Astrocyte of the spinal cord (primary cell): ENCODE data around the gene ABHD14A.

ENCODE experiments used
- DNase-seq: peaks from one replicate; pipeline ENCODE4 v3.0.0; 2011; ENCODE audit warnings: low read depth, low spot score
- H3K4me3 ChIP-seq: 2 replicates; pipeline ENCODE4 v1.5.1; 2011; ENCODE audit warnings: low read depth, mild to moderate bottlenecking, low read length, moderate library complexity
- in situ Hi-C: cut with HindIII; loops from 2 replicates; pipeline ENCODE4 v1.10.0; 2017; ENCODE audit warnings: low sequenced_read_pairs
- TF ChIP-seq, protein P1 (sequence below): IDR thresholded peaks from 2 replicates; pipeline ENCODE4 v1.5.1; 2012; ENCODE audit warnings: low read depth, mild to moderate bottlenecking, low read length, inconsistent platforms

Gene ABHD14A

DNA sequence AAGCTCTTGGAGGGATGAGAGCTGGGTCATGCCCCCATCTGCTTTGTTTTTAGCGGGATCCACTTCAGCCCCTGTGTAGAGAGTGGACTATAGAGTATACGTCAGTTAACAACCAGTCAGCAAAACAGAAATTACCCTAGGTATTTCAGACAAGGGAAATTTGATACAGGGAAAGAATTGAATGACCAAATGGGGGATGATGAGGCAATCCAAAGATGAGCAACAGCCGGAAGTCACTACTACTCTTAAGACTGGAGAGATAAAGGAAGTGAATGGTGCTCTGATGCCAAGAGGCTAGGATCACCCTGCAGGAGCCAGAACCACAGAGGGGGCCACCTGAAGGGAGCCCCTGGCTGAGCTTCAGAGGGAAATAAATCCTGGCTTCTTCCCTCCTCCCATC, 21.4 kb upstream of the ABHD14A start:
- in situ Hi-C loops: no loop called here
- DNase-seq: peak; percentile 62
- TF ChIP-seq, protein P1, sequence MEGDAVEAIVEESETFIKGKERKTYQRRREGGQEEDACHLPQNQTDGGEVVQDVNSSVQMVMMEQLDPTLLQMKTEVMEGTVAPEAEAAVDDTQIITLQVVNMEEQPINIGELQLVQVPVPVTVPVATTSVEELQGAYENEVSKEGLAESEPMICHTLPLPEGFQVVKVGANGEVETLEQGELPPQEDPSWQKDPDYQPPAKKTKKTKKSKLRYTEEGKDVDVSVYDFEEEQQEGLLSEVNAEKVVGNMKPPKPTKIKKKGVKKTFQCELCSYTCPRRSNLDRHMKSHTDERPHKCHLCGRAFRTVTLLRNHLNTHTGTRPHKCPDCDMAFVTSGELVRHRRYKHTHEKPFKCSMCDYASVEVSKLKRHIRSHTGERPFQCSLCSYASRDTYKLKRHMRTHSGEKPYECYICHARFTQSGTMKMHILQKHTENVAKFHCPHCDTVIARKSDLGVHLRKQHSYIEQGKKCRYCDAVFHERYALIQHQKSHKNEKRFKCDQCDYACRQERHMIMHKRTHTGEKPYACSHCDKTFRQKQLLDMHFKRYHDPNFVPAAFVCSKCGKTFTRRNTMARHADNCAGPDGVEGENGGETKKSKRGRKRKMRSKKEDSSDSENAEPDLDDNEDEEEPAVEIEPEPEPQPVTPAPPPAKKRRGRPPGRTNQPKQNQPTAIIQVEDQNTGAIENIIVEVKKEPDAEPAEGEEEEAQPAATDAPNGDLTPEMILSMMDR: no peak
- no peak overlapping the region for H3K4me3 ChIP-seq

DNA sequence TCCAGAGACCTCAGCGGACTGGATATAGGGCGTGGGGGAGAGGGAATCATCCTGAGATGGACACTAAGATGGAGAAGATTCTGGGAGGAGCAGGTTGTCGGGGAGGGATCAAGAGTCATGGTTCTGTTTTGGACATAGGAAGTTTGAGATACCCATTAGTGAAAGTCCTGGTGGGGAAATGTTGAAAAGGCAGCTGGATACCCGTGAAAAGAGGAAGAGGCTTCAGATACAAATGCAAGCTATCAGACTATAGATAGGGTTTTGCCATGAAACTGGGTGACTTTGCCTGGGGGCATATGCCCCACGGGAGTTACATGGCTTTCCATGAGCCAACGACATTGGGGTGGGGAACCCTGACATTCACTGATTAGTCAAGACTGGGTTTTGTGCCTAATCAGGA, 20.8 kb upstream of the ABHD14A start:
- in situ Hi-C loops: no loop called here
- no peak for DNase-seq
- TF ChIP-seq, protein P1: no peak
- no peak overlapping the region for H3K4me3 ChIP-seq

DNA sequence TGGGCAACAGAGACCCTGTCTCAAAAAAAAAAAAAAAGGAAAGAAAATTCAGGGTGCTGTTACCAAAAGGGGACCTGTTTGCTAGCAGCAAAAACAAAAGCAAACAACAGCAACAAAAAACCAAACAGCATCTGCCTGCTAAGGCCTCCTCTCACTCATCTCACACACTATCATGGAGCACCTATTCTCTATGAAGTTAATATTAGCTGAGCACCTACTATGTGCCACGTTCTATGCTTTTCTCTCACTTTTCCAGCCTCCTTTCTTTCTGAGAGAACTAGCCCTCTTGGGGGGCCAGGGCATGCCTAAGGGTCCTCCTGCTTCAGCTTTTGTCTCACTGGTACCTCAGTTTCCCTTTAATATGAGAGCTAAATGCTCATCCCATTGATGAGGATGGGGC, 20.2 kb upstream of the ABHD14A start:
- in situ Hi-C loops: no loop called here
- no peak overlapping the region for H3K4me3 ChIP-seq
- DNase-seq: no peak
- TF ChIP-seq, protein P1: no peak

DNA sequence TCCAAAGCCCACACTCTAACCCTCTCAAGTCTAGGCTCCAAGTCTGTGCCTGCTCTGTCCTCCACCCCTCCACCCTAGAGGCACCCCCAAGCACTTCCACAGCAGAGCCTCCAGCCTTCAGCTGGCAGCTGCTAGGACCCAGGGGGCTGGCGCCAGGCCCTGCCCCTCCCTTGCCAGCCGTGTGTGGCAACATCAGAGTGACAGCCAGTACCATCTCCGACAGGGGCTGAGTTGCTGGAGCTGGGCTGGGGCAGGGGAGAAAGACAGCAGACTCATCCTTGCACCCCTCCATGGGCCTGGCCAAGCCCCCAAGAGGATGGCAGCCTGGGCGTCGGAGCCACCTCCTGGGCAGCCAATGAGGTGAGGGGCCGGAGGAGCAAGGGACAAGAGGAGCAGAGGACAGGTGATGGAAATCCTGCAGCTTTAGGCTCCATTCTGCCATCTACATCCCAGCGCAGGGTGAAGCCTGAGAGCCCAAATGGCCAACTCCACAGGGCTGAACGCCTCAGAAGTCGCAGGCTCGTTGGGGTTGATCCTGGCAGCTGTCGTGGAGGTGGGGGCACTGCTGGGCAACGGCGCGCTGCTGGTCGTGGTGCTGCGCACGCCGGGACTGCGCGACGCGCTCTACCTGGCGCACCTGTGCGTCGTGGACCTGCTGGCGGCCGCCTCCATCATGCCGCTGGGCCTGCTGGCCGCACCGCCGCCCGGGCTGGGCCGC, 19.5 kb upstream of the ABHD14A start, which contains the start of gene GPR62:
Gene GPR62, plus strand, starts transcription at position 207 of the 718 bp plus-strand sequence. Its CDS starts 272 bp downstream, at position 479.
- in situ Hi-C loops: no loop called here
- DNase-seq: no peak
- TF ChIP-seq, protein P1: no peak
- no peak within 1 kb of the TSS for H3K4me3 ChIP-seq

DNA sequence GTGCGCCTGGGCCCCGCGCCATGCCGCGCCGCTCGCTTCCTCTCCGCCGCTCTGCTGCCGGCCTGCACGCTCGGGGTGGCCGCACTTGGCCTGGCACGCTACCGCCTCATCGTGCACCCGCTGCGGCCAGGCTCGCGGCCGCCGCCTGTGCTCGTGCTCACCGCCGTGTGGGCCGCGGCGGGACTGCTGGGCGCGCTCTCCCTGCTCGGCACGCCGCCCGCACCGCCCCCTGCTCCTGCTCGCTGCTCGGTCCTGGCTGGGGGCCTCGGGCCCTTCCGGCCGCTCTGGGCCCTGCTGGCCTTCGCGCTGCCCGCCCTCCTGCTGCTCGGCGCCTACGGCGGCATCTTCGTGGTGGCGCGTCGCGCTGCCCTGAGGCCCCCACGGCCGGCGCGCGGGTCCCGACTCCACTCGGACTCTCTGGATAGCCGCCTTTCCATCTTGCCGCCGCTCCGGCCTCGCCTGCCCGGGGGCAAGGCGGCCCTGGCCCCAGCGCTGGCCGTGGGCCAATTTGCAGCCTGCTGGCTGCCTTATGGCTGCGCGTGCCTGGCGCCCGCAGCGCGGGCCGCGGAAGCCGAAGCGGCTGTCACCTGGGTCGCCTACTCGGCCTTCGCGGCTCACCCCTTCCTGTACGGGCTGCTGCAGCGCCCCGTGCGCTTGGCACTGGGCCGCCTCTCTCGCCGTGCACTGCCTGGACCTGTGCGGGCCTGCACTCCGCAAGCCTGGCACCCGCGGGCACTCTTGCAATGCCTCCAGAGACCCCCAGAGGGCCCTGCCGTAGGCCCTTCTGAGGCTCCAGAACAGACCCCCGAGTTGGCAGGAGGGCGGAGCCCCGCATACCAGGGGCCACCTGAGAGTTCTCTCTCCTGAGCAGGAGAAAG, 18.7 kb upstream of the ABHD14A start:
- H3K4me3 ChIP-seq: no peak overlapping the region
- TF ChIP-seq, protein P1: peak; percentile 56
- DNase-seq: peak; percentile 38
- in situ Hi-C loops: no loop called here

DNA sequence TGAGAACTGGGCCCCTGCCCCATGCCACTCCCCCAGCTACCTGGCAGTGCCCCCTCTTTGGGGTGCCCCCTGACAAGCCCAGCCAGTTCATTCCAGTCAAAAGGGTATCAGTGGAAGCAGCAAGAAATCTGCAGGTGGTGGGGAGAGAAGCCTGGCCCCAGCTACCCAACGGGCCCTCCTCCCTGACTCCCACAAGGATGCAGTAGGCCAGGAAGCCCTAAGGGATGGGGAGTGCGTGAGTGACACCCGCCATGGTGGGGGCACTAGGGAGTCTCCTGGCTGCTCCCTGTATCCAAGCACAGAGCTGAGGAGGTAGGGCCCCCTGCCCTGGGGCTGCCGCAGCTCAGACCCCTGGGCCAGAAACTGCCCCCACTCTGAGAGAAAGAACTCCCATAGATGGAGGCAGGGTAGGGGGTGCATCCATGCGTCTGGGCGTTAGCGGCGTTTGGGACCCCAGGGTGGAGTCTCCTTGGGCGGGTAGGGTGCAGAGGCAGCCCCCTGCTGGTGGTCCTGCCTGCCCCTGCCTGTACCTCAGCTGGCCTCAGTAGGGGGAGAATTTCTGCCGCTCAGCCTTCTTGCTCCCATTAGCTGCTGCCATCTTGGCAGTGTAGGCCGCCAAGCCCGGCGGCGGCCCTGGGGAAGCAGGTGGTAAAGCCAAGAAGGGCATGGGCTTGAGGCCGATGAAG, 17.2 kb upstream of the ABHD14A start:
- TF ChIP-seq, protein P1: no peak
- no peak for DNase-seq
- in situ Hi-C loops: no loop called here
- no peak overlapping the region for H3K4me3 ChIP-seq
